ENCODE data around the gene FGB.

DNA sequence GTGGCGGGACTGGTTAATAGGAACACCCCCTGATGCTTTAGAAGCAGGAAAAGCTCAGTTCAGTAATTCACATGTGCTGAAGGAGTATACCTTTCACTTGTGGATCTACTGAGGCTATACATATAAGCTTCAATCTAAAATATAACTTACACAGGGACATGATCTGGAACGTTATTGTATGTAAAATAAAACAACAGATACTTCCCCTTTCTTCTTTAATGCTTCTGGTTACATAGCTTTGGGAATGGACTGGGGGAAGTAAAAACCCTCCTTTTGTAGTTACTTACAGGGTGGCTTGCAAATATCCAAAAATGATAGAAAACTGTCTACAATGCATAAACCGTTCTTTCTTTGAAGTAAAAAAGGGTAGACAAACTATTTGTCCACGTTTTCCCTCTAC lies 47.8 kb downstream of the FGB start:
- TF ChIP-seq TAF1 (IDR thresholded peaks at IDR 0.05; ENCODE audit: low read depth, low read length) (no peak), POLR2A (IDR thresholded peaks at IDR 0.05; ENCODE audit: low read depth, low read length) (no peak), POLR2AphosphoS5 (IDR thresholded peaks at IDR 0.05; ENCODE audit: low read depth, low read length) (no peak), SPI1 (IDR thresholded peaks at IDR 0.05; ENCODE audit: low read depth, low read length) (no peak)
